Stimulated activated CD4-positive, alpha-beta T cell treated with anti-CD3 and anti-CD28 coated beads, Interleukin-1b, Interleukin-23, amount 100 ng/mL, for 48 hours (primary cell): ENCODE measurements around the gene PMVK.
"Not testable (repeated sequence)": the region's sequence is repeated elsewhere in the genome, so short reads cannot be mapped to it uniquely, and the experiment has no call there.

Source experiments
- DNase-seq: peaks from one replicate; pipeline ENCODE4 v3.0.0-alpha.2; 2020

Gene PMVK

GRCh38 chr1:154936555-154937084 lies at the start of gene PMVK:
TSS of gene PMVK (minus strand) at chr1:154936719. CDS start at chr1:154936685, 34 bp downstream.
- DNase-seq, result peak; percentile 95

DNA sequence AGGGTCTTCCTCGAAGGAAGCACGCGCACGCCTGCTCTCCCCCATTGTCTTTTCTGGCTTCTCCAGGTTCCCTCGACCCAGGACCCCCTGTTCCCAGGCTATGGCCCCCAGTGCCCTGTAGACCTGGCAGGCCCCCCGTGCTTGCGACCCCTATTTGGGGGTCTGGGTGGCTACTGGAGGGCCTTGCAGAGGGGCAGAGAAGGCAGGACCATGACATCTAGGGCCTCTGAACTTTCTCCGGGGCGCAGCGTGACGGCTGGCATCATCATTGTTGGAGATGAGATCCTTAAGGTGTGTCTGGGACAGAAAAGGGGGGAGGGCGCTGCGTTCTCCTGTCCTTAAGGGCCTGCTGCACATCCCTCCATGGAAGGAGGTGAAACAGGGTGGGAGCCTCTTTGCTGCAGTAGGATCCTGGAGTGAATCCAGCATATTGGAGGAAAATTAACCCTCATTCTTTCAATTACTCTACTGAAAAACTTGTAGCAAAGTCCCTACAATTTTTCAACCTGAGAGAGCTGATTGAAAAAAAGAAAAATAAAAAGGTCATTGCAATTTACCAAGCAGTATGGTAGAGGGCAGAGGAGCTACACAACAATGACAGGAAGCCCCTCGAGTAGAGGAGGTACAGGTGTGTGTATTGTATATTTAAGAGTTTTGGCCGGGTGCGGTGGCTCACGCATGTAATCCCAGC lies 47.4 kb upstream of the PMVK start:
- no peak for DNase-seq

DNA sequence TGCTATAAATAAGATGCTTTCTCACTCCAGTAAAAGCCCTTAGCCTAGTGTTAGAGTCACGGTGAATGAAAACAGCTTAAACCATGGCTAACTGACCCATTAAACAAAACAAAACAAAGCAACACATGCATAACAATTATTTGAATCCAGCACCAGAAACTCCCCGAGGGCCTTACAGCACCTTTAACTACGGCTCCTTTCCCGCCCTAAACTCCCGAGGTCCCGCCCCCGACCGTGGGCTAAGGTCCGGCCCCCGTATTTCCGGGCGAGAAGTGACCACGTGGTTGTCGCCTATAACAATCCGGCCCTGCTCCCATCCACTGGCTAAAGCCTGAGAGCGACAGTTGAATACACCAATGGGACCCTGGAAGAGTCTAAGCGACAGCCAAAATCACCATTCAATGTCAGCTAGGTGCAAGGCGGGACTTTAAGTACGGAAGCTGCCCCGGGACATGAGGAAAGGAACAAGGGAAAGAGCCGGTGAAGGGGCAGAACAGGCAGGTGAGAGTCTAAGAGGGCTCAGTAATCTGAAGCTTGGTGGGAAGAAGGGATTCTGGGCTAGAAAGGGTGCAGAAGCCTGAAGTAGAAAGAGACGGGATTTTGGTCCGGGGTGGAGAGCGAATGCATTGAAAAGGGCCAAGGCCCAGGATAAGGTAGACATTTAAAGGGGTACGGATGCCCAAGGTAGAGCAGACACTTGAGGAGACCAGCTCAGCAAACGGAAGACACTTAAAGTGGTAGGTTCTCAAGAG lies 46.6 kb upstream of the PMVK start, which contains the start of gene FLAD1:
Gene FLAD1 (plus strand): TSS at position 448 of the 752 bp plus-strand sequence. CDS start 351 bp downstream, outside the sequence.
- peak; percentile 97 for DNase-seq

DNA sequence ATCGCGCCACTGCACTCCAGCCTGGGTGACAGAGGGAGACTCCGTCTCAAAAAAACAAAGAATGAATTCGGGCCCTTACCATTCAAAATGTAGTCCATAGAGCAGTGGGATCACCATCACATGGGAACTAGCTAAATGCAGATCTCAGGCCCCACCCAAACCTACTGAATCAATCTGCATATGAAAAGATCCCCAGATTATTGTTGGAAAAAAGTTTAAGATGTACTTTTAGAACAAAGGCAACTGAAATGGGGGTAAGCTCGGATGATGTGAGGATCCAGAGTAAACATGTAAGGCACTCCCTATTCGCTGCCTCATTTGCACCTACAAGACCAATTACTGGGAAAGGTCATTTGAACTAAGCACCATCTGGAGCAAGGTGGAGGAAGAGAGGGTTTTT lies 45.8 kb upstream of the PMVK start:
- no peak for DNase-seq

GRCh38 chr1:154978360-154978759 lies 41.8 kb upstream of the PMVK start:
- DNase-seq, result no peak

DNA sequence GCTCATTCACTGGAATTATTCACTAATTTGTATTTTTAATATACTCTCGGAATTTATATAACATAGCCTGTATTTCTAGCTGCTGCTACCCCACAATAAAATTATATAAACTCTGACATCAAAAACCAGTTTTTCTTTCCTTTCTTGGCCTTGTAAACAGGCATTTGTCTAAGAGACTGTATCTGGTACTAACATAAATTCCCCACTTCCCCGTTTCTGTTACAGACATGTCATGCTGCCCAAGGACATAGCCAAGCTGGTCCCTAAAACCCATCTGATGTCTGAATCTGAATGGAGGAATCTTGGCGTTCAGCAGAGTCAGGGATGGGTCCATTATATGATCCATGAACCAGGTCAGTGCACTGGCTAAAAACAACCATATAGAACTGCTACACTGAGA lies 41.2 kb upstream of the PMVK start:
- not testable (repeated sequence) for DNase-seq

DNA sequence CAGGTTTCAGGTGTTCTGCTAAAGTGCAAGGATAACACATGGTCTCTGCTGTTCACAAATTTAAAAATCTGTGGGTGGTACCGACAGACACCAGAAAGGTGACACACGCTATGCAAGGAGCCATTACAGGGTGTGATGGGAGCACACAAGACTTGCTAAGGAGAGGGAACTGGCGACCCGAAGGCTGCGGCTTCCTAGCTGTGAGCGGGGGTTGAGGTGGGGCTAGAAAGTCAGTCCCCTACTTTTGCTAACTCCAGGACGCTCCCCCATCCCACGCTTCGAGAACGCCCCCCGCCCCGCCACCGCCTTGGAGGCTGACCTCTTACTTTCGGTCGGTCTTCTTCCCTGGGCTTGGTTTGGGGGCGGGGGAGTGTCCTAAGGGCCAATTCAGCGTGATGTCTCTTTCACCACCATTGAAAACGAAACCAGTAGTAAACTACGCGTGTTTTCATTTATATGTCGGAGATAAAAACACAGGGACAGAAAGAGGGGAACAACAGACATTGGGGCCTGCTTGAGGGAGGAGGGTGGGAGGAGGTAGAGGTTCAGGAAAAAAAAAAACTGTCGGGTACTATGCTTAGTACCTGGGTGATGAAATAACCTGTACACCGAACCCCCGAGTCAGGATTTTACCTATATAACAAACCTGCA lies 39.0 kb upstream of the PMVK start:
- peak; percentile 61 for DNase-seq

DNA sequence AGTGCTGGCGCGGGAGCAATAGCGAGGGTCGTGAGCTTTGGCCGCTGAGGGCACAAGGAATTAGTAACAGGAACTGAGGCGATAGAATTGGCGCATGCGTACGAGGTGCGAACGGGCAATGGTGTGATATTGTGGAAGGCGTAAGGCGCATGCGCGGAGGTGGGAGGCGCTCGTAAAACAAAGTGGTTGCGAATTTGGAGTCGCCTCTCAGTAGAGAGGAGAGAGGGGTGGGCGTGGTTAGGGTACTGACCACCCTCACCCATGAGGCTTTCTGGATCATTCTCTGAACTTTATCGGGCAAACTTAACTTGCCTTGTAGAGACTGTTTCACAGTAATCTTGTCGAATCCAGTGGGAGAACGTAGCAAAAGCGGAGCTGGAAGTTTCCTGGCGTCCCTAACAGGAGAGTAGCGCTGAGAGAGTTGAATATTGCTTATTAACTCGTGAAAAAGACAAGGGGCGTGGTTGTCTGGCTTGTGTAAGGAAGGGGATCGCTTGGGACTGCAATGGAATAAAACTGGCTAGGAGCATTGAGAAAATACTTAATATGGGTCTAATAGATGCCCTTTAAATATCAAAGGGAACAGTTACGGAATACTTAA lies 38.4 kb upstream of the PMVK start:
- peak; percentile 96 for DNase-seq

- peak; percentile 97 for DNase-seq
Measured at GRCh38 chr1:154974102-154974807, 37.7 kb upstream of the PMVK start, which contains the start of gene CKS1B. TSS of gene CKS1B (plus strand) at chr1:154974681. CDS start at chr1:154974746, 65 bp downstream.

- DNase-seq, result peak; percentile 97
Measured at GRCh38 chr1:154973344-154974101, 37.0 kb upstream of the PMVK start.

- no peak for DNase-seq
Measured at GRCh38 chr1:154972517-154973343, 36.2 kb upstream of the PMVK start.

- no peak for DNase-seq
Measured at GRCh38 chr1:154972213-154972516, 35.6 kb upstream of the PMVK start.

- no peak for DNase-seq
Measured at GRCh38 chr1:154971341-154971998, 35.0 kb upstream of the PMVK start.

DNA sequence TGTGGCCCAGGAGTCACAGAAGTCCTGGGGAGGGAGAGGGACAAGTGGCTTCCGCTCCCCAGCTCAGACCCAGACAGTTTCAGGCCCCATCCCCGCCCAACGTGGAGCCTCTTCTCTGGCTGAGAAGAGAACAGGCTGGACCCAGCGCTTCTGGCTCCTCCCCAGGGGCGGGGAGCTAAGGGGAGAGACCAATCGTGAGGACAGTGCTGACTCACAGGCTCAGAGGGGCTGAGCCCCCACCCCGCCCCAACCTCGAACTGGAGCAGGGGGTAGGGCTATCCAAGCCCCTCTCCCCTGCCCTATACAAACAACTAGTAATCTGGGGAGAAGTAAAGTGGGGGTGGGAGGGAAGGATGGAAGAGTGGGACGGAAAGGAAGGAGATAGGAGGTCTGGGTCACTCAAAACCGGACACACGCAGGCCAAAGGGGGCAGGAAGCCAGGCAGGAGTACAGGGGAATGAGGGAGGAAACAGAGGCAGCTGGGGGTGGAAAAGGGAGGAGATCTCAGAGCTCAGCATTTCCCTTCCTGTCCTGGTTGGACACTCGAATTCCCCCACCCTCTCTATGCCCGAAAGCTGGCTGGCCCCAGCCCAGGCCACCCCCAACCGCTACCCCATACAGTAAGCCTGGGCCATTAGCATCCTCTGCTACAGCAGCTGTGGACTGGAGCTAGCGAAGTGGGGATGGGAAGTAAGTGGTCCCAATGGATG lies 34.3 kb upstream of the PMVK start, which contains the start of gene SHC1:
Gene SHC1 (minus strand): TSS at position 117 of the 710 bp plus-strand sequence. CDS start 221 bp downstream, outside the sequence.
- DNase-seq, result peak; percentile 55

DNA sequence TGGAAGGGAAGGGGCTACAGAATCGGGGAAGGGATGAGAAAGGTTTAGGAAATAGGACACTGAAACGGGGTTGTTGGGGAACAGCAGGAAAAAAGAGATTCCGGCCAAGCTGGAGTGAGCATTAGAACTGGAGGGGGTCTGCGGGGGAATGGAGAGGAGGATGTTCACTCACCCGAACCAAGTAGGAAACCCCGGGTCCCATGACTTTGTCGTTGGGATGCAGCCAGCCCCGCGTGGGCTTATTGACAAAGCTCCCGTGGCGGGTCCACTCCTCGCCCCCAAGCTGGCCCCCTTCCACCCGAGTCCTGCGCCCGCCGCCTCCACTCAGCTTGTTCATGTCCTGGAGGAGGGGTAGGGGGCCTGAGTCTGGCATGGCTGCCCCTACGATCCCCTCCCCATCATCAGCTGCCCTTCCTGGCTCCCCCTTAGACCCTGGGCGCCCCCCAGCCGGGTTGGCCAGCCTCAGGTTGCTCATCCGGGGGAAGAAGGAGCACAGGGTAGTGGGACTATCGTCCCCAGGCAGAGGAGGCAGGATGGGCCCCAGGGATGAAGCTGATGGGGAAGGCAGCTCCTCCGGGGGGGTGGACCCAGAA lies 33.4 kb upstream of the PMVK start:
- DNase-seq, result no peak

GRCh38 chr1:154969246-154969645 lies 32.7 kb upstream of the PMVK start:
- no peak for DNase-seq

DNA sequence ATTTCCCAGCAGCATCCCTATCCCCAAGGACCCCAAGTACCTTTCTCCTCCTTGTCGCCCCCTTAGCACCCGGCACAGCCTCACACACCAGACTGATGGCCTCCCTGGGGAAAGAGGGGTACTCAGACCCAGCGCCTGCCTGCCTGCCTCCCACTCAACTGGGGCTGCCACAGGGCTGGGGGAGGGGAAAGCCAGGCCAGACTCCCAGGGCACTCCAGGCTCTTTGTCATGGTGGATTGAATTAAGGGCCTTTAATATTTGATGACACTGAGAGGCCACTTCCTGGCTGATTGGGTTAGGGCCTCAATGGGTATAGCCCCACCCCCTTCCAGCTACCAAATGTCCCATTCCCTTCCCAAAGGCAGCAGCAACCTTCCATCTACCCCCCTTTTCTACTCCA lies 32.2 kb upstream of the PMVK start:
- no peak for DNase-seq

GRCh38 chr1:154967331-154967950 lies 30.9 kb upstream of the PMVK start:
- no peak for DNase-seq
